NCI-H446 treated with DMSO at 0.1 percent for 48 hours (cell line): ENCODE results near the gene FNDC3B.

Experiments
- DNase-seq: peaks from one replicate; lab custom pipeline; 2025; lab: John Stamatoyannopoulos, UW

FNDC3B gene

GRCh38 chr3:172073262-172073915, 34.0 kb downstream of the FNDC3B start:
- DNase-seq = no peak

DNA sequence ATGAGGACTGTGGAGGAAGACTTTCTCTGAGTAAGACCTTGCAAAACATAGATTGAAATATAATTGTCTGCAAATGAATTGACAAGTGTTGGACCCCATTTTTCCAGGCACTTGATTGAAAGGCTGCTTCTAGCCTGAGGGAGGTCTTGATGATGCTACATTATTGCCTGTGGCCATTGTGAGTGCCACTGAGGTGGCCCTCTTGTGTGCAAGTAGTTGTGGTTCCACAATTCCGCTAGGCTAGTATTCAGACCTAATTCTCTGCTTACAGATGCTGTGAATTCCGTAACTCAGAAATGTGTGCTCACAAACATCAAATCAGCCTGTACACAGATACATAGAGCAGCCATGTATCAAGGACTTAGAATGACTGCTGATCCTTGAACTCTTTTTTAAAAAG, 34.7 kb downstream of the FNDC3B start:
- no peak for DNase-seq

GRCh38 chr3:172074586-172074985, 35.2 kb downstream of the FNDC3B start:
- peak; percentile 14 for DNase-seq

GRCh38 chr3:172076212-172076611, 36.8 kb downstream of the FNDC3B start:
- DNase-seq = peak; percentile 67

DNA sequence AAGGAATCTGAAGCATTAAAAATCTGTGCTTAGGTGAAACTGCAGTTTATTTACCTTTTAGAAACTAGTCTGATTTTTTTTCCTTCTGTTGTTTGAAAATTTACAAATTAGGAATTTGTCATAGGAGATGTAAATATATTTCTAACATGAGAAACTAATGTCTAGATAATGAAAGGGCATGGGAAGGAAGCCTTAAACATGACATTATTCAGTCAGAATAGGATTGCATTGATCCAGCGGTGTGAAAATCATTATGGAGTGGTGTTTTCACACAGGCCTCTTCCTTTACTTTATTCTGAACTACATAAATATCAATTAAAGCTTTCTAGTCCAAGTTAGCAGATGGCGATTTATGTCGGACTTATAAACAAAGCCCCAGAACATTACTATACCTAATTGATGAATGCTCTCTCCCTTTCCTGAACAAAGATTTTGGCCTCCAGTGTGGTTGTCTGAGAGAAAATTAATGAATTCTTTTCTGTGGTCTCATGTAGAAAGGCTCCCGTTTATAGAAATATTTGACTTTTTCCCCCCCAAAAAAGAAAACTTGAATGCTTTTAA, 37.9 kb downstream of the FNDC3B start:
- DNase-seq = peak; percentile 72

- DNase-seq = no peak
Measured at GRCh38 chr3:172078244-172078643, 38.9 kb downstream of the FNDC3B start.

- no peak for DNase-seq
Measured at GRCh38 chr3:172078721-172079120, 39.3 kb downstream of the FNDC3B start.

- DNase-seq = no peak
Measured at GRCh38 chr3:172079326-172079976, 40.1 kb downstream of the FNDC3B start.

GRCh38 chr3:172080503-172080902, 41.1 kb downstream of the FNDC3B start:
- DNase-seq = no peak

DNA sequence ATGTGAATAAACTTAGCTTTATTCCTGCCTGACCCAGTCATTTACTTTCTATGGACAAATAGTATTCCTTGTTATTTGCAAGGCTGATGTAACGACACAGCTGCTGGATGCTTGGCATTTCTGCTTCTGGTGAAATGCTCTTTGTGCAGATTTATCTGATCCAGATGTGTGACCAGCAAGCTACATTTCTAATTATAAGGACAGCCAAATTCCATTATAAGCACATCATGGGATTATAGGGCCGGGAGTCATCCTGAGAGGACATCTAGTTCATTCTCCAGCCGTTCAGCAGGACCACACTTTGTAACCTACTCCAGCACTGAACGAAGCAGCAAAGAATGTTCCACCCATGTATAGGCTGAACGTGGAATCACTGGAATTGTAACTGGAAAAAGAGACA, 42.9 kb downstream of the FNDC3B start:
- no peak for DNase-seq

DNA sequence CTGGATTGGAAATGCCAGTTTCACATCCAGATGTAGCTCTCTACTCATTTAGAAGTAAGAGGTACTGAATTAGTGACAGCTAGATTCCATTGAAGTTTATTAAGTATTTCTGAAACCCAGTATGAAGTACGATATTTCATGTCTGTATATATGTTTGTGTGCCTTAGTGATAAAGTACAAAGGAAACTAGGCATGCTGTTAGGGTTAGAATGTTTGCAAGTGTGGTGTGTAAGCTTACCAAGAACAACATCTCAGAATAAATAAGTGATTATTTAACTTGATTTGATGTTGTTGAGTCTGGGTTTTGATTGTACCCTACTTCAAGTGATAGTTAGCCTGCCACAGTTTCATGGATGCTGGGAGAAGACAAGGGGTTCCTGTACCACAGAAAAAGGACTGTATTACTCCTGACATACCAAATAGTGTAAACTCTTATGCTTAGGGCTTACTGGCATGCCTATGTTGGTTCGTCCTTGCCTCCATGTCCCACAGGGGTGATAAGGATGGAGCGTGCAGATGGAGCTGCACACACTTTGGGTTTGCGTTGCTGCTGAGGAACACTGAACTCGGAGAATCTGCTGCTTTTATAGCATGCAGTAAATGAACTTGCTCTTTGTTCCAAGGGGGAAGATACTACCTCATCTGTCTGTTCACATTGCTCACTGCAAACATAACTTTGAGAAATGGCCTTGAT, 43.6 kb downstream of the FNDC3B start:
- DNase-seq = no peak

- DNase-seq = no peak
Measured at GRCh38 chr3:172083995-172084409, 44.6 kb downstream of the FNDC3B start.

GRCh38 chr3:172084871-172085556, 45.6 kb downstream of the FNDC3B start:
- DNase-seq = no peak

GRCh38 chr3:172085557-172085895, 46.1 kb downstream of the FNDC3B start:
- DNase-seq = no peak

DNA sequence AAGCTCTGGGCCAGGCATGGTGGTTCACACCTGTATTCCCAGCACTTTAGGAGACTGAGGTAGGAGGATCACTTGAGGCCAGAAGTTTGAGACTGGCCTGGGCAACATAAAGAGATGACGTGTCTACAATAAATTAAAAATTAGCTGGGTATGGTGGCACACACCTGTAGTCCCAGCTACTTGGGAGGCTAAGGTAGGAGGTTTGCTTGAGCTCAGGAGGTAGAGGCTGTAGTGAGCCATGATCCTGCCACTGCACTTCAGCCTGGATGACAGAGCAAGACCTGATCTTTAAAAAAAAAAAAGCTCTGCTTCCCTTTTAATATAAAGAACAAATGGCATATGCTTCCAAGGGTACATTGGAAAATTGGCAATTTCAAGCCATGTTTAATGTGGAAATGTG, 46.7 kb downstream of the FNDC3B start:
- no peak for DNase-seq

- DNase-seq = no peak
Measured at GRCh38 chr3:172087198-172087597, 47.8 kb downstream of the FNDC3B start.

DNA sequence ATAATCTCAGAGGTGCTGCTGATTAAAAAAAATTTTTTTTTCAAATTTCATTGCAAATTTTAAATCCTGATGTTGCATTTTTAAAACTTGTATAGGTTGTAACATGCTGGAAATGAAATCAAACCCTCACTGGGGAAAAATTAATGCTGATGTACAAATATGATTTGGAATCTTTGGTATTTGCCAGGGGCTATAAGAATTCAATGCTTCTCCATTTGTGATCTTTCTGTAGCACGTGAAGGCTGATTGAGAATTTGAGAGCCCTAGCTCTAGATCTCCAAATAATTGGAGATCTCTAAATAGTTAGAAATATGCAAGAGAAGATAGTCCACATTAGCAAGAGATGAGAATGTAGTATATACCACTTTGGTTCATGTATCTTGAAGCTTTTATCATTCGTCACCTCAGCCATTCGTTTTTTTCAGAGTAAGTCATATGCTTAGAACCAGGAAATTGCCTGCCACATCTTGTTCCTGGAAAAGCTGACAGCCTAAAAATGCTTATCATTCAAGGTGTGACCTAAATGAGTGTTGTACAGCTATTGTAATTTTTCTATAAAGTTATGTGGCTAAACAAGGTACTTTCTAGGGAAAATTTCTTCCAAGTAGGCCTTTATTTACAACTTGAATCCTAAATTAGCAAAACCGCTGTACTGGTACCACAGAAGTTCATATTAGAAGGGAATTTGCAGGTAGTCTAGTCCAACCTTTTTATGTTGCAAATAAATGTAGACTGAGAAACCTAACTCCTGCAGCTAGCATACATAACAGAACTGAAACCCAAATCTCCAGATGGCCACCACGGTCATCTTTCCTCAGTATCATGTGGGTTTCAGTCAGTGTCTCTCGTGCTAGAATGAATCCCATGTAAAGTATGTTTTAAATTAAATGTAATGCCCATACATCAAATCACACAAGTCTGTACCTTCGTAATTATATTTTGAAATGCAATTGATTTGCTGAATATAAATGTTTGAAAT, 48.5 kb downstream of the FNDC3B start:
- no peak for DNase-seq

DNA sequence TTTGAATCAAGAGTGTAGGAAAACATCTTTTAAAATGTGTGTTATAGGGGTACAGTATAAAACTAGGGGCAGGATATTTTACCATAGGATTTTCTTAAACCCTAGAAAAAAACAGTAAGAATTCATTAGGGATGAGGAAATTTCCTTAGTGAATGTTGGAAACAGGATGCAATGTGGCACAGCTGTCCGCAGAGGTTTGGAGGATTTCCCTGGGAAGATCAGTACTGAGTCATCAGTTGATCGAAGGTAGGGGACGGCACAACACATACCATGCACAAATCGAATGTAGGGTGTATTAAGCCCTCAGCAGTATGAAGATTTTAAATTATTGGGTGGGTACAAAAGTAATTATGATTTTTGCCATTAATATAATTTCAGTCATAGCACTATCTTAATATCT, 49.9 kb downstream of the FNDC3B start:
- DNase-seq = no peak

- DNase-seq = no peak
Measured at GRCh38 chr3:172090035-172090434, 50.7 kb downstream of the FNDC3B start.

- DNase-seq = no peak
Measured at GRCh38 chr3:172092658-172093057, 53.3 kb downstream of the FNDC3B start.
